ENCODE results near the gene TNKS1BP1.
"Not testable (repeated sequence)": the region's sequence is repeated elsewhere in the genome, so short reads cannot be mapped to it uniquely, and the experiment has no call there.

TNKS1BP1 gene

GRCh38 chr11:57283231-57283990, 41.3 kb downstream of the TNKS1BP1 start:
- no peak for FAIRE-seq

GRCh38 chr11:57281546-57281945, 43.2 kb downstream of the TNKS1BP1 start:
- not testable (repeated sequence) for FAIRE-seq

GRCh38 chr11:57279116-57279515, 45.6 kb downstream of the TNKS1BP1 start:
- FAIRE-seq = no peak

- FAIRE-seq = no peak
Observed at GRCh38 chr11:57278721-57279095, 46.0 kb downstream of the TNKS1BP1 start.

GRCh38 chr11:57277845-57278720, 46.7 kb downstream of the TNKS1BP1 start:
- peak; percentile 19 for FAIRE-seq

GRCh38 chr11:57276971-57277675, 47.6 kb downstream of the TNKS1BP1 start:
- FAIRE-seq = no peak

GRCh38 chr11:57276169-57276970, 48.4 kb downstream of the TNKS1BP1 start:
- no peak for FAIRE-seq

GRCh38 chr11:57275582-57275981, 49.2 kb downstream of the TNKS1BP1 start:
- no peak for FAIRE-seq

- no peak for FAIRE-seq
Observed at GRCh38 chr11:57274904-57275498, 49.8 kb downstream of the TNKS1BP1 start.

GRCh38 chr11:57273448-57274058, 51.2 kb downstream of the TNKS1BP1 start:
- no peak for FAIRE-seq

GRCh38 chr11:57269571-57270021, 55.2 kb downstream of the TNKS1BP1 start:
- FAIRE-seq = no peak

GRCh38 chr11:57266157-57266556, 58.6 kb downstream of the TNKS1BP1 start:
- no peak for FAIRE-seq

GRCh38 chr11:57263351-57263750, 61.4 kb downstream of the TNKS1BP1 start:
- FAIRE-seq = no peak

- no peak for FAIRE-seq
Observed at GRCh38 chr11:57262157-57262556, 62.6 kb downstream of the TNKS1BP1 start.

- no peak for FAIRE-seq
Observed at GRCh38 chr11:57260937-57261783, 63.6 kb downstream of the TNKS1BP1 start.

- FAIRE-seq = no peak
Observed at GRCh38 chr11:57256119-57256518, 68.6 kb downstream of the TNKS1BP1 start.

GRCh38 chr11:57255618-57256017, 69.1 kb downstream of the TNKS1BP1 start:
- no peak for FAIRE-seq

- FAIRE-seq = no peak
Observed at GRCh38 chr11:57254631-57255030, 70.1 kb downstream of the TNKS1BP1 start.

- FAIRE-seq = no peak
Observed at GRCh38 chr11:57251491-57252104, 73.2 kb downstream of the TNKS1BP1 start.

- FAIRE-seq = no peak
Observed at GRCh38 chr11:57251037-57251436, 73.7 kb downstream of the TNKS1BP1 start.
